Measurements from ENCODE around the gene STON2. TPM values are rescaled to one million over a fixed set of nuclear protein-coding genes. Genes with fewer than 3 reads are reported as not detected.

Gene STON2
- total RNA-seq, 1 experiment from 2014 or later = 9.1 TPM

DNA sequence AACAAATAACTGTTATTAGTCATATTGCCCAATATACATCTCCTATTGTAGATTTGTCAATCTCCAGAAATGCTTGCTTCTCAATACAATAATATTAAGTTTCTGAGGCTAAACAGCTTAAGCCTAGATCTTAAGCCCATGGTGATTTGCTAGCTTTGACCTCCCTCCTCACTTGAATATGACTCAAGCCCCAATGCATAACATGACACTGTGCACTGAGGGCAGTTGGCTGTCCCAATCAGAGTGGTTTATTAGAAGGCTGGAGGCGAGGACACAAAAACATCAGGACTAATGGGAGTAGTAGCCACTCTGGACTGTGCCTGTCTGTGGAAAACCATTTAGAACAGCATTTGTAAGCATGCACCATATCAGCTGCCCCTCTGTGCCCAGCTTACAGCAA is 98.3 kb downstream of the STON2 start:
- POLR2A ChIA-PET (ENCODE audit: unreplicated experiment) = no interaction called here
- H3K79me2 ChIP-seq (ENCODE audit: low read depth) = peaks cover 3% of the 10 kb centered on the region; the same call in 1 of the 2 replicates
- BruUV-seq (replicated peaks) = no TSS peak

DNA sequence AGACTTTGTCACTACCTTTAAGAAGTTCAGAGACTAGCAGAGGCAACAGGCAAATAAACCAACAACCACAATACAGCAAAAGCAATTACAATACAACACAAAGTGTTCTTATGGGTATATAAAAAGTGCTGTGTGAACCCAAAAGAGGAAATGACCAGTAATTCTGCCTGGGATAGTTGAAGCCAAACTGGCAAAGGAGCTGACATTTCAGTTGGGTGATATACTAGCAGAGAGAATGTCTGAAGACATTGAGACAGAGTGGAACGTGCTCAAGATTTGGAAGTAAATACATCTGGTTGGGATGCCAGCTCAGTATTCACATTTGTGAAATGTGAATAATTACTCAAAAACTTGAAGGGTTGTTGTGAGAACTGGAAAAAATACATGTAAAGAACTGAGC is 98.8 kb downstream of the STON2 start:
- Histone ChIP-seq H3F3A (ENCODE audit: insufficient read depth, low read depth) (peaks cover 20% of the 10 kb centered on the region), H3K4me2 (no peak overlapping the region), H3K36me3 (ENCODE audit: low read depth) (no peaks in the 10 kb centered on the region), H3K27me3 (ENCODE audit: insufficient read depth, low read depth) (no peaks in the 10 kb centered on the region), H3K9me2 (ENCODE audit: insufficient read depth) (no peaks in the 10 kb centered on the region), H3K79me2 (ENCODE audit: low read depth) (peaks cover 3% of the 10 kb centered on the region; the same call in 1 of the 2 replicates), H4K20me1 (ENCODE audit: insufficient read depth) (no peaks in the 10 kb centered on the region), H3K27ac (no peak overlapping the region), H3K4me3 (no peak overlapping the region), H3K4me1 (replicated peaks; ENCODE audit: insufficient read depth) (peaks cover 35% of the 10 kb centered on the region), H2AFZ (no peak overlapping the region), H3K9me3 (ENCODE audit: insufficient read depth, low read depth) (no peaks in the 10 kb centered on the region)
- intact Hi-C loops (cut with micrococcal nuclease; ENCODE audit: unreplicated experiment) = no loop called here
- CTCF ChIA-PET = no interaction called here
- BruUV-seq (replicated peaks) = no TSS peak
- POLR2A ChIA-PET (ENCODE audit: unreplicated experiment) = no interaction called here
- no peak for DNase-seq
- TF ChIP-seq, protein P1, sequence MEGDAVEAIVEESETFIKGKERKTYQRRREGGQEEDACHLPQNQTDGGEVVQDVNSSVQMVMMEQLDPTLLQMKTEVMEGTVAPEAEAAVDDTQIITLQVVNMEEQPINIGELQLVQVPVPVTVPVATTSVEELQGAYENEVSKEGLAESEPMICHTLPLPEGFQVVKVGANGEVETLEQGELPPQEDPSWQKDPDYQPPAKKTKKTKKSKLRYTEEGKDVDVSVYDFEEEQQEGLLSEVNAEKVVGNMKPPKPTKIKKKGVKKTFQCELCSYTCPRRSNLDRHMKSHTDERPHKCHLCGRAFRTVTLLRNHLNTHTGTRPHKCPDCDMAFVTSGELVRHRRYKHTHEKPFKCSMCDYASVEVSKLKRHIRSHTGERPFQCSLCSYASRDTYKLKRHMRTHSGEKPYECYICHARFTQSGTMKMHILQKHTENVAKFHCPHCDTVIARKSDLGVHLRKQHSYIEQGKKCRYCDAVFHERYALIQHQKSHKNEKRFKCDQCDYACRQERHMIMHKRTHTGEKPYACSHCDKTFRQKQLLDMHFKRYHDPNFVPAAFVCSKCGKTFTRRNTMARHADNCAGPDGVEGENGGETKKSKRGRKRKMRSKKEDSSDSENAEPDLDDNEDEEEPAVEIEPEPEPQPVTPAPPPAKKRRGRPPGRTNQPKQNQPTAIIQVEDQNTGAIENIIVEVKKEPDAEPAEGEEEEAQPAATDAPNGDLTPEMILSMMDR (conservative IDR thresholded peaks at IDR 0.05) = no peak
- no peak for TF ChIP-seq EZH2 (IDR thresholded peaks at IDR 0.05; ENCODE audit: low read depth)

More for the DNA sequence above, 98.3 kb downstream of the STON2 start:
- CTCF ChIA-PET = no interaction called here
- TF ChIP-seq, protein P1 (conservative IDR thresholded peaks at IDR 0.05) = no peak
- no peak for TF ChIP-seq EZH2 (IDR thresholded peaks at IDR 0.05; ENCODE audit: low read depth)
- no peak overlapping the region for H3K4me3 ChIP-seq
- H2AFZ ChIP-seq = no peak overlapping the region
- no peaks in the 10 kb centered on the region for H3K36me3 ChIP-seq (ENCODE audit: low read depth)
- H3K27ac ChIP-seq = no peak overlapping the region
- no peaks in the 10 kb centered on the region for H3K9me2 ChIP-seq (ENCODE audit: insufficient read depth)
- H4K20me1 ChIP-seq (ENCODE audit: insufficient read depth) = no peaks in the 10 kb centered on the region
- no peaks in the 10 kb centered on the region for H3K27me3 ChIP-seq (ENCODE audit: insufficient read depth, low read depth)
- peaks cover 35% of the 10 kb centered on the region for H3K4me1 ChIP-seq (replicated peaks; ENCODE audit: insufficient read depth)
- H3F3A ChIP-seq (ENCODE audit: insufficient read depth, low read depth) = peaks cover 20% of the 10 kb centered on the region
- no peaks in the 10 kb centered on the region for H3K9me3 ChIP-seq (ENCODE audit: insufficient read depth, low read depth)
- no peak overlapping the region for H3K4me2 ChIP-seq
- intact Hi-C loops (cut with micrococcal nuclease; ENCODE audit: unreplicated experiment) = no loop called here
- no peak for DNase-seq

DNA sequence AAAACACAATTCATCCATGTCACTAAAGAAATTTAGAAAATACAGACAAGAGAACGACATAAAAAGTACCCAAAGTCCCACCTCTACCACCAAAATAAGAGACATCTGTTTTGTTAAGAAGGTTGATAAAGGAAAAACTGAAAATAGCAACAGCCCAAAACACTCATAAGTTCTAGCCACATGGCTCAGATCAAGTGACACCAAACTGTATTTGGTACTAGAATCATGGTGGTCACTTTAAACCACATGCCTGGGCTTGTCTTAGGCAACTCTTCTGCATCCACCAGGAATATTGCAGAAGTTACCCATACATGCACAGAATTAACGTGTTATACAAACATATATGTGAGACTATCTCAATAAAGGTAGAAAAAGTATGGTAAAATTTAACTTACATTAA is 101.2 kb downstream of the STON2 start:
- peaks cover 24% of the 10 kb centered on the region for H3K4me1 ChIP-seq (replicated peaks; ENCODE audit: insufficient read depth)
- H3K27me3 ChIP-seq (ENCODE audit: insufficient read depth, low read depth) = no peaks in the 10 kb centered on the region
- H3K36me3 ChIP-seq (ENCODE audit: low read depth) = no peaks in the 10 kb centered on the region
- peaks cover 3% of the 10 kb centered on the region; the same call in 1 of the 2 replicates for H3K79me2 ChIP-seq (ENCODE audit: low read depth)
- no peak overlapping the region for H2AFZ ChIP-seq
- intact Hi-C loops (cut with micrococcal nuclease; ENCODE audit: unreplicated experiment) = no loop called here
- TF ChIP-seq, protein P1 (conservative IDR thresholded peaks at IDR 0.05) = no peak
- no peak for TF ChIP-seq EZH2 (IDR thresholded peaks at IDR 0.05; ENCODE audit: low read depth)
- H3F3A ChIP-seq (ENCODE audit: insufficient read depth, low read depth) = peaks cover 14% of the 10 kb centered on the region
- BruUV-seq (replicated peaks) = no TSS peak
- POLR2A ChIA-PET (ENCODE audit: unreplicated experiment) = no interaction called here
- no peak for DNase-seq
- no peak overlapping the region for H3K27ac ChIP-seq
- H3K4me2 ChIP-seq = no peak overlapping the region
- no peaks in the 10 kb centered on the region for H3K9me3 ChIP-seq (ENCODE audit: insufficient read depth, low read depth)
- H3K4me3 ChIP-seq = no peak overlapping the region
- H4K20me1 ChIP-seq (ENCODE audit: insufficient read depth) = no peaks in the 10 kb centered on the region
- CTCF ChIA-PET = no interaction called here
- no peaks in the 10 kb centered on the region for H3K9me2 ChIP-seq (ENCODE audit: insufficient read depth)
